ENCODE data around the gene CRISPLD2.
A peak's percentile ranks its signal among the peaks of the same experiment; 100 is the strongest.

Gene CRISPLD2

GRCh38 chr16:84813141-84813934 lies 6.4 kb upstream of the CRISPLD2 start:
- H3K4me3 Mint-ChIP-seq = no peak overlapping the region
- H3K4me1 Mint-ChIP-seq = peaks cover 6% of the 10 kb centered on the region
- H3K27ac Mint-ChIP-seq = no peak overlapping the region
- DNase-seq (ENCODE audit: low spot score in 2 of 2) (no peak), ATAC-seq (no peak)
- no peaks in the 10 kb centered on the region for H3K9me3 Mint-ChIP-seq
- H3K36me3 Mint-ChIP-seq = no peaks in the 10 kb centered on the region

GRCh38 chr16:84815462-84815861 lies 4.3 kb upstream of the CRISPLD2 start:
- H3K9me3 Mint-ChIP-seq = no peaks in the 10 kb centered on the region
- H3K27ac Mint-ChIP-seq = no peak overlapping the region
- no peak overlapping the region for H3K4me3 Mint-ChIP-seq
- H3K36me3 Mint-ChIP-seq = no peaks in the 10 kb centered on the region
- H3K4me1 Mint-ChIP-seq = peaks cover 13% of the 10 kb centered on the region
- DNase-seq (ENCODE audit: low spot score in 2 of 2) (no peak), ATAC-seq (no peak)

GRCh38 chr16:84816023-84816422 lies 3.8 kb upstream of the CRISPLD2 start:
- Mint-ChIP-seq H3K9me3 (no peaks in the 10 kb centered on the region), H3K36me3 (no peaks in the 10 kb centered on the region), H3K4me3 (no peak overlapping the region), H3K27ac (no peak overlapping the region), H3K4me1 (peaks cover 17% of the 10 kb centered on the region)
- ATAC-seq (no peak), DNase-seq (ENCODE audit: low spot score in 2 of 2) (no peak)

GRCh38 chr16:84816485-84816884 lies 3.3 kb upstream of the CRISPLD2 start:
- ATAC-seq = no peak
- no peak for DNase-seq (ENCODE audit: low spot score in 2 of 2)
- Mint-ChIP-seq H3K9me3 (no peaks in the 10 kb centered on the region), H3K27ac (no peak overlapping the region), H3K4me1 (peaks cover 17% of the 10 kb centered on the region), H3K4me3 (no peak overlapping the region), H3K36me3 (no peaks in the 10 kb centered on the region)

GRCh38 chr16:84817206-84817605 lies 2.6 kb upstream of the CRISPLD2 start:
- no peak overlapping the region for H3K4me3 Mint-ChIP-seq
- no peak for ATAC-seq
- H3K4me1 Mint-ChIP-seq = peaks cover 17% of the 10 kb centered on the region
- no peak overlapping the region for H3K27ac Mint-ChIP-seq
- DNase-seq (ENCODE audit: low spot score in 2 of 2) = no peak
- H3K36me3 Mint-ChIP-seq = no peaks in the 10 kb centered on the region
- H3K9me3 Mint-ChIP-seq = no peaks in the 10 kb centered on the region

GRCh38 chr16:84817613-84818012 lies 2.2 kb upstream of the CRISPLD2 start:
- Mint-ChIP-seq H3K4me3 (no peak overlapping the region), H3K36me3 (no peaks in the 10 kb centered on the region), H3K27ac (no peak overlapping the region), H3K9me3 (no peaks in the 10 kb centered on the region), H3K4me1 (peaks cover 17% of the 10 kb centered on the region)
- ATAC-seq (no peak), DNase-seq (ENCODE audit: low spot score in 2 of 2) (no peak)

- Mint-ChIP-seq H3K36me3 (no peaks in the 10 kb centered on the region), H3K27ac (no peak overlapping the region), H3K9me3 (no peaks in the 10 kb centered on the region), H3K4me1 (peaks cover 13% of the 10 kb centered on the region), H3K4me3 (no peak overlapping the region)
- ATAC-seq (no peak), DNase-seq (ENCODE audit: low spot score in 2 of 2) (no peak)
Observed at GRCh38 chr16:84818133-84818532, 1.7 kb upstream of the CRISPLD2 start.

GRCh38 chr16:84818989-84819643 lies 669 bp upstream of the CRISPLD2 start:
- H3K27ac Mint-ChIP-seq = no peak overlapping the region
- no peaks in the 10 kb centered on the region for H3K36me3 Mint-ChIP-seq
- no peaks in the 10 kb centered on the region for H3K9me3 Mint-ChIP-seq
- ATAC-seq = no peak
- no peak for DNase-seq (ENCODE audit: low spot score in 2 of 2)
- H3K4me1 Mint-ChIP-seq = peaks cover 12% of the 10 kb centered on the region
- no peak overlapping the region for H3K4me3 Mint-ChIP-seq

GRCh38 chr16:84820305-84820684 lies 510 bp downstream of the CRISPLD2 start:
- Mint-ChIP-seq H3K4me1 (peaks cover 12% of the 10 kb centered on the region), H3K4me3 (peak overlapping the region; percentile 71), H3K9me3 (no peaks in the 10 kb centered on the region), H3K36me3 (no peaks in the 10 kb centered on the region), H3K27ac (no peak overlapping the region)
- ATAC-seq = no peak
- no peak for DNase-seq (ENCODE audit: low spot score in 2 of 2)

GRCh38 chr16:84820771-84821170 lies 986 bp downstream of the CRISPLD2 start:
- no peak for DNase-seq (ENCODE audit: low spot score in 2 of 2)
- ATAC-seq = no peak
- H3K4me3 Mint-ChIP-seq = peak overlapping the region; percentile 71

GRCh38 chr16:84821179-84821578 lies 1.4 kb downstream of the CRISPLD2 start:
- no peak for DNase-seq (ENCODE audit: low spot score in 2 of 2)
- Mint-ChIP-seq H3K36me3 (no peaks in the 10 kb centered on the region), H3K4me3 (no peak overlapping the region), H3K27ac (no peak overlapping the region), H3K9me3 (no peaks in the 10 kb centered on the region), H3K4me1 (peaks cover 12% of the 10 kb centered on the region)
- ATAC-seq = no peak

More at GRCh38 chr16:84820771-84821170, 986 bp downstream of the CRISPLD2 start:
- Mint-ChIP-seq H3K9me3 (no peaks in the 10 kb centered on the region), H3K4me1 (peaks cover 12% of the 10 kb centered on the region), H3K27ac (no peak overlapping the region), H3K36me3 (no peaks in the 10 kb centered on the region)

- DNase-seq (ENCODE audit: low spot score in 2 of 2) (no peak), ATAC-seq (no peak)
- H3K27ac Mint-ChIP-seq = no peak overlapping the region
- H3K36me3 Mint-ChIP-seq = no peaks in the 10 kb centered on the region
- H3K4me1 Mint-ChIP-seq = peaks cover 12% of the 10 kb centered on the region
- H3K9me3 Mint-ChIP-seq = no peaks in the 10 kb centered on the region
- H3K4me3 Mint-ChIP-seq = no peak overlapping the region
Observed at GRCh38 chr16:84821728-84822689, 2.2 kb downstream of the CRISPLD2 start.

GRCh38 chr16:84822990-84823389 lies 3.2 kb downstream of the CRISPLD2 start:
- Mint-ChIP-seq H3K4me3 (no peak overlapping the region), H3K27ac (no peak overlapping the region), H3K4me1 (peaks cover 12% of the 10 kb centered on the region), H3K36me3 (no peaks in the 10 kb centered on the region), H3K9me3 (no peaks in the 10 kb centered on the region)
- no peak for ATAC-seq
- DNase-seq (ENCODE audit: low spot score in 2 of 2) = no peak

- Mint-ChIP-seq H3K9me3 (no peaks in the 10 kb centered on the region), H3K27ac (no peak overlapping the region), H3K4me3 (no peak overlapping the region), H3K4me1 (peaks cover 12% of the 10 kb centered on the region), H3K36me3 (no peaks in the 10 kb centered on the region)
- DNase-seq (ENCODE audit: low spot score in 2 of 2) (no peak), ATAC-seq (no peak)
Observed at GRCh38 chr16:84823484-84823883, 3.7 kb downstream of the CRISPLD2 start.

- no peak for ATAC-seq
- Mint-ChIP-seq H3K4me3 (no peak overlapping the region), H3K4me1 (peaks cover 12% of the 10 kb centered on the region), H3K36me3 (no peaks in the 10 kb centered on the region), H3K9me3 (no peaks in the 10 kb centered on the region), H3K27ac (no peak overlapping the region)
- no peak for DNase-seq (ENCODE audit: low spot score in 2 of 2)
Observed at GRCh38 chr16:84823926-84824325, 4.1 kb downstream of the CRISPLD2 start.
